ENCODE results near the gene HOXA2.

HOXA2 gene

DNA sequence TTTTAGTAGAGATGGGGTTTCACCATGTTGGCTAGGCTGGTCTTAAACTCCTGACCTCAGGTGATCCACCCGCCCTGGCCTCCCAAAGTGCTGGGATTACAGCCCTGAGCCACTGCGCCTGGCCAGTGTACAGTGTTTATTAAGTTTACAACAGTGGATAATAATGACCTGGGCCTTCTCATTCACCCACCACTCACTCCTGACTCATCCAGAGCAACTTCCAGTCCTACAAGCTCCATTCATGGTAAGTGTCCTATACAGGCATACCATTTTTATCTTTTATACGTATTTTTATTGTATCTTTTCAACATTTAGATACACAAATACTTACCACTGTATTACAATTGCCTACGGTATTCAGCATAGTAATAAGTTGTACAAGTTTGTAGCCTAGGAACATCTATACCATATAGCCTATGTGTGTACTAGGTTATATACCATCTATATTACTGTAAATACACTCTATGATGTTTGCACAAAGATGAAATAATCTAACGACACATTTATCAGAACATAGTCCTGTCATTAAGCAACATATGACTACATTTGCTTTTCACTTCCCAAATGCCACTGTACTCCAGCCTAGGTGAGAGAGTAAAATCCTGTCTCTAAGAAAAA is 23.8 kb downstream of the HOXA2 start:
- no peak for DNase-seq (ENCODE audit: low read depth)

DNA sequence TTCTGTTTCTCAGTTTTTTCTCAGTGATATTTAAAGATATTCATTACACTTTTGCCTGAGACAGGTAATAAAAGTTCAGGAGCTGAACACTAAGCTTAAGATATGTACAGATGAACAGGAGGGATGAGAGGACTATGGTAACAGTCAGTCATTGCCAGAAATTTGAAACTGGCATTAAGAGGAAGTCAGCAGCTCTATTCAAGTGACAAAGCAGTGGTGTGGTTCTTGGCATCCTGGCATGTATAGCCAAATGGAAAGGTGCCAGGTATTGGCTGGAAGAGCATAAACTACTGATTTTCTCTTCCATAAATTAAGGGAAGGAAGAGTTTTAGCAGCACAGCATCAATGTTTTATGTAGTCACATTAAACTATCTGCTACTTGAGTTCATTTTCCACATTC is 29.4 kb downstream of the HOXA2 start:
- no peak for DNase-seq (ENCODE audit: low read depth)

DNA sequence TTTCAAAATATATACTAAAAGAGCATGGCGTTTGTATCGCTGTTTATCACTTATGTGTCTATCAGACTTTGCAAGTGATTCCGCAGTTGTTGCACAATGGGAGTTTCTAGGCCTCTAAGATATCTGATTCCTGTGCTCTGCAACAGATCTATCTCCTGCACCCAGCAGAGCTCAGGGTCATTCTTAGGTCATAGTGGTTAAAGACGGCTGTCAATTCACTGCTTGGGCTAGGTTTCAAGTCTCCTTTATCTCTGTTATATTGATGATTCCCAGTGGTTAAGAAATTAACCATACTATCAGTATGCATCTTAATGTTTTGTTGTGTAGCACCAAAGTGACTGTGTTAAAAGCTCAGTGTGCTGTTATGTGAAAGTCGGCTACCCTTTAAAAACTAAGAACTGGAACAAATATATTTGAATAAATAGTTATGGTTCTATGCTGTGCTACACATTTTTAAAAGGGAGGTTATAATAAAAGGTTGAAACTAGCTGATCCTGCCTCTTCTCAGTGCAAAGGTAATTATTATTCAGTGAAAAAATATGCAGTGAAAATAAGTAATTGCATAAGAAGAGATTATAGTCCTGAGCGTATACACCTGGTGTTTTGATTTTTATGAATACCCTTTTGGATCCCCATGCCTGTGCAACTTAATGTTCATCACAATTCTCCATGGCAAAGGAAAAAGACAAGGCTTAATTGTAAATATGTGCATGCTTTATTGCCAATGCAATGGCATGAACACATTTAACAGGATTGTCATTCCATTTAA is 30.7 kb downstream of the HOXA2 start:
- no peak for DNase-seq (ENCODE audit: low read depth)

DNA sequence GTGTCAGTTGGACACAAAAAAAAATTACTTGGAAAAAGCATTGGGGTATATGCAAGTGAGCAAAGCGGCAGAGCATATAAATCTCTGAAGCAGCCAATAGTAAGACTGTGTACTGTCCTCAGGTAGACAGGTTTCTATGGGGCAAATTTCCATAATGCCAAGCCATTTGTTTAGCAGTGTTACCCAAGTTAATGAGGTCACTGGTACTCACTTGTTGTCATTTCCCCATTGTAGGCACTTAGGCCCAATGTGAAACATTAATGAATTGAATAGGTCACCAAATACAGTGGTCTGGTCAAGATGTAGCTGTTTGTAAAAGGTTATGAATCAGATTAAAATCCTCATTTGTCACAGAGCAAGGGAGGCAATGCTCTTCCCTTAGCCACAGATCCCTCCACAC is 34.2 kb downstream of the HOXA2 start:
- no peak for DNase-seq (ENCODE audit: low read depth)

DNA sequence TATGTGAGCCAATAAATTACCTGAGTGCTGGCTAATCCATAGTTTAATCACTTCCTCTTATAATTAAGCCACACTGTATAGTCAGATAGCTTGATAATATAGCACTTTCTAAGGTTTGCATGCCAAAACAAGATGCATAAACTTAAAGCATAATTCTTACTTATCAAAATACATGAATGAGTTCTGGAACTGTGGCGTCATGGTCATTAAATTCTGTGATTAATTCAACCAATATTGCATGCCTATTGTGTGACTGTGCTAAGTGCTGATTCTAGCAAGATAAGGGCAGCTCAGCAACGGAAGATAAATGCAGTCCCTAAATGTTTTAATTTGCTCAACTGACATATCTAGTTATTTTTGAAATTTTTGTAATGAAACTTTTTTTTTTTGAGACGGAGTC is 36.3 kb downstream of the HOXA2 start:
- no peak for DNase-seq (ENCODE audit: low read depth)

DNA sequence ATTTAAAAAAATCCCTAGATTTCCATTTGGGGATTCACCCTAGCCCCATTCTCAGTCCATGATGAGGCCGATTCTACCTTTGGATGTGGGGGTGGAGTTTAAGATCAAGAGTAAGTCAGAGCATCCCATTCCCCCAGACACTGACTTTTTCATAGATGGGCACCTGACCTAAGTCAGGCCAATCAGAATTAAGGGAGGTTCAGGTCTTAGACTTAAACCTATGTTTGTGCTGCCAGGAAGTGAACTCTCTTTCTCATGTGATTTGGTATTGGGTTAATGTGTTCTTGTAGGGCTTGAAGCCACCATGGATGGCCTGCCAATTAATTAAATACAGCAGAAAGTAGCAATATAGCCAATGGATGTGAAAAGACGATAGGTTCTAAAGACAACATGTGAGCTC is 36.8 kb downstream of the HOXA2 start:
- no peak for DNase-seq (ENCODE audit: low read depth)

DNA sequence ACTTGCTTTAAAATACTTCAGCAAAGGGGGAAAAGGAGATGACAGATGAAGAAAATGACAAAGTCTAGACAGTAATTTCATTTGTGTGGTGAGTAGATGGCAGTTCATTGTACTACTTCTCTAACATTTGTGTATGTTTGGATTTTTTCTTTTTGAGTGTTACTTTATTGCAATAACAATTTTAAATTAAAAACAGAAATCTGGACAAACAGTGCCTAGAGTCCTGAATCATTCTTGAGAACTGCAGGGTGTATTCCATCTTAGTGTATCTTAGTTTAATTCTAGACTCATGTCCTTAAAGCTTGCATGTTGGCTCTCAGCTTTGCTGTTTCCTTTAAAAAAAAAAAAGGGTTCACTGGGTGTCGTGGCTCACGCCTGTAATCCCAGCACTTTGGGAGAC is 37.8 kb downstream of the HOXA2 start:
- no peak for DNase-seq (ENCODE audit: low read depth)

DNA sequence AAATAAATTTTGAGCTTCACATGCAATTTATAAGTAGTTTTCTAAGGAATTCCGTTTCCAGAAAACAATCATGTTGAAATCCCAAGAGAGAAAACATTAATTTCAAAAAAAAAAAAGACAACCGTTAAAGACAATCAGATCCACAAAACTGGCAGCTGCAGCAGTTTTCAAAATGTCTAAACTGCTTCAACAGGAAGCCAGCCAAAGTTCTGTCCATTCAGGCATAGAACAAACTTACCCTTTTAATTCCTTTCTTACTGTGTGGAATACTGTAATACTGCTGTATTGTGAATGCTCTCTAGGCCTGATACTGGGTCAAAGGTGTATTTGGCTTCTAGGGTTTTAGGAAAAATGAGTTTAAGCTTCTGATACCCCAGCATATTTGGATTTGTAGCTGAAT is 38.3 kb downstream of the HOXA2 start:
- DNase-seq (ENCODE audit: low read depth) = no peak

DNA sequence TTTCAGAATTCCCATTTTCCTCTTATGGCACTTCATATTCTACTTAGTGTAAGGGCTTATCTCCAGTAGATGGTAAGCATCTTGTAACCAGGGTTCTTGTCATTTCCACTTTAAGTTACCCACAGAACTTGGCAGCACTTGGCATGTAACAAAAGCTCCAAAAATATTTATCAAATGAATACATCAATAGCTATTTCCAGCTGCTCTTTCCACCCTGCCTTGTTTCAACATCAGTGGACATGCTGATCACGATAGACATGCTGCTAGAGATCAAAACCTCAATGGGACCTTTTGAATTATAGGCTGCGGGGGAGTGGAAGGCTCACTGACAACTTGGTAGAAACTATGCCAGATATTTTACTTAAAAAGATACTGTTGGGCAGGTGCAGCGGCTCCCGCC is 39.5 kb downstream of the HOXA2 start:
- DNase-seq (ENCODE audit: low read depth) = no peak

DNA sequence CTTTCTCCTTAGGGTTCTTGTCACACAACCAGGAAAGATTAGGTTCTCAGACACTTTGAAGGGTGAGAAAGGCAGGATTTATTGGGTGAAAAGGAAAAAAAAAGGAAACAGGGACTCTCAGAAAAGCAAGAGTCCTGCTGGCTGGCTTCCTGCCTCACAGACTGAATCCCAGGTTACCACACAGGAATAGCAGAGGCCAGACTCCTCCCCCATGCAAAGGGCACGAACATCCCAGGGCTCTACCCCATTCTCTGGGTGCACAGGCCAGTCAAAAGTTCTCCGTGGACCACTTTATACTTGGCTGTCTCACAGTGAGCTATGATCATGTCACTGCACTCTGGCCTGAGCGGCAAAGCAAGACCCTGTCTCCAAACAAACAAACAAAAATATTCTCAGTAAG is 49.3 kb downstream of the HOXA2 start:
- no peak for DNase-seq (ENCODE audit: low read depth)

DNA sequence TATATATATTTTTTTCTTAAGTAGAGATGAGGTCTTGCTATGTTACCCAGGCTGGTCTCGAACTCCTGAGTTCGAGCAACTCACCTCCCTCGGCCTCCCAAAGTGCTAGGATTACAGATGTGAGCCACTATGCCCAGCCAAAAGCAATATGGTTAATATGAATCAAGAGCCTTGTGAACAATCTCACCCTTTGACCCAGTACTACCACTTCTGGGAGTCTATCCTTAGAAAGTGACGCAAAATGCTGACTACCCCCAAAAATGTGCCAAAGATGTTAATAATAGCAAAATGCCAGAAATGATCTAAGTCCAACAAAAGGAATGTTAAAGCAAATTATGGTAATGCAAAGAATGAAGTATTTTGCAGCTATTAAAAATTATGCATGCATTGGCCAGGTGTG is 51.0 kb downstream of the HOXA2 start:
- DNase-seq (ENCODE audit: low read depth) = no peak
